Measurements from ENCODE around the gene POLR2L. TPM values are rescaled to one million over a fixed set of nuclear protein-coding genes. Genes with fewer than 3 reads are reported as not detected.

POLR2L gene
- total RNA-seq: 10 to 100 TPM; 74.6 to 79.4 TPM

GRCh38 chr11:842370-843002, at the start of gene POLR2L, which contains the start of gene TSPAN4:
Gene POLR2L, minus strand, starts transcription at chr11:842529. Its CDS starts 21 bp downstream, at chr11:842508.
Gene TSPAN4, plus strand, starts transcription at chr11:842852. Its CDS starts 7,453 bp downstream, at chr11:850305.
- intact Hi-C loops (cut with DNase I, micrococcal nuclease): loop anchor here (1.0 to 10.0 kb wide), 13 partner anchors 9 to 922 kb away; partner anchors contain the start of genes RPLP2 (in 2 of the 2), AP2A2 (in 1 of the 2), BRSK2 (in 1 of the 2) and CHID1 (in 1 of the 2)
- ChIA-PET CTCF (interaction anchor here (1.2 kb wide), 1 partner anchor 17 kb away, joined by 3 read pairs; no protein-coding TSS in a partner anchor), POLR2A (interaction anchor here (0.9 to 1.0 kb wide), 2 partner anchors 9 to 22 kb away, joined by 3 to 4 read pairs; no protein-coding TSS in a partner anchor)
- Mint-ChIP-seq H3K27ac (peak within 1 kb of the TSS; percentile 87), H3K27me3 (peaks cover 4% of the 10 kb centered on the region), H3K9me3 (ENCODE audit: low read depth) (no peaks in the 10 kb centered on the region), H3K4me1 (peaks cover 22% of the 10 kb centered on the region), H3K36me3 (ENCODE audit: low read depth) (peaks cover 7% of the 10 kb centered on the region), H3K4me3 (peak within 1 kb of the TSS; percentile 84)
- DNase-seq (peak; percentile 94), ATAC-seq (peak; percentile 80)

DNA sequence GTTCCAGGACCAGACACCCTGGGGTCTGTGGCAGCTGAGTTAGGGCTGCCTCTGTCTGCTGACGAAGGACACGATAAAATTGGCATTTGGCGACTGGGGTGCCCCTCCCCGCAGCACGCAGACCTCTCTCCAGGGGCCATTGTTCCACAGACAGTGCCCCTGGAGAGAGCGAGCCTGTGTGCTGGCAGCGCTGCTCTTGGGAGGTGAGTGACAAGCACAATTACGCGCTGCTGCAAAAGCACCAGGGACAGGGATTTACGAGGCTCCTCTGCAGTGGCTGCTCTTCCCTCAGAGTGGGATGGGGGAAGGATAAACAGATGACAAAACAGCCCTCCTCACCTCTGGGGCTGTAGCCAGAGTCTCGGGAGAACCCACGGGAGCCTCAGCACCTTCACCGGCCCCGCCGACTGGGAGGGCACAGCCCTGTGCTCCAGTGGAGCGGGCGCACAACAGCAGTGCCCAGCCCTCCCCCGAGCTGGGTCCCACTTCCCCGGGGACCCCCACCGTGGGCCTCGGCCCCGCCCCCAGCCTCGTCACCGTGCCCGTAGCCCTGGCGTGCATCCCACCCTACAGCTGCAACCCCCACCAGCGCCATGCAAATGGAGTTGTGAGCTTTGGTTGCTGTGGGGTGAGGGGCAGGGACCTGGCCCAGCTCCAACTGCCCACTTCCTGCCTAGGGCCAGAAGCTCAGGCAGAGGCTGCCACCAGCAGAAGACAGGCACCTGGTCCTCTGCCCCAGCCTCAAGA, 48.6 kb upstream of the POLR2L start:
- Mint-ChIP-seq H3K9me3 (ENCODE audit: low read depth) (no peaks in the 10 kb centered on the region), H3K36me3 (ENCODE audit: low read depth) (peaks cover 9% of the 10 kb centered on the region), H3K27ac (no peak overlapping the region), H3K4me3 (no peak overlapping the region), H3K4me1 (no peaks in the 10 kb centered on the region), H3K27me3 (no peaks in the 10 kb centered on the region)
- ChIA-PET POLR2A (no interaction called here), CTCF (no interaction called here)
- no peak for DNase-seq
- intact Hi-C loops (cut with DNase I, micrococcal nuclease): no loop called here
- ATAC-seq: no peak

GRCh38 chr11:889687-890475, 47.6 kb upstream of the POLR2L start:
- Mint-ChIP-seq H3K27me3 (no peaks in the 10 kb centered on the region), H3K9me3 (ENCODE audit: low read depth) (no peaks in the 10 kb centered on the region), H3K27ac (no peak overlapping the region), H3K4me1 (no peaks in the 10 kb centered on the region), H3K4me3 (no peak overlapping the region), H3K36me3 (ENCODE audit: low read depth) (peaks cover 9% of the 10 kb centered on the region)
- CTCF ChIA-PET: no interaction called here
- POLR2A ChIA-PET: no interaction called here
- ATAC-seq: no peak
- no peak for DNase-seq
- intact Hi-C loops (cut with DNase I, micrococcal nuclease): no loop called here

DNA sequence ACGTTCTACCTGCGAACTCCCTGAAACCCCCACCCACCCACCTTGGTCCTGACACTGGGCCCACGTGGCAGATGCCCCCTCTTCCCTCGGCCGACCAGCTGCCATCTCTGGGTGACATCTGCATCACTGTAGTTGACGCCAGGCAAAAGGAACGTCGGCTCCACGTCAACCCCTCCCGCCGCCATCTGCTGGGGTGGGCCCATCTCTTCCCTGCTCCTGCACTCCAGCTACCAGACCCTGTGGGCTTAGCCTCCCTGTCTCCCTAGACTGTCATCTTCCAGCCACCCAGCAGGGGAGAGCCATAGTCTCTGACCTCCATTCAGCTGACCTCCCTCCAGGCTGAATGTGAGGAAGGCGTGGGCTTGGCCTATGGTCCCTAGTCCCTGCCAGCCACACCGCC, 46.9 kb upstream of the POLR2L start:
- ATAC-seq (no peak), DNase-seq (no peak)
- Mint-ChIP-seq H3K36me3 (ENCODE audit: low read depth) (peaks cover 9% of the 10 kb centered on the region), H3K9me3 (ENCODE audit: low read depth) (no peaks in the 10 kb centered on the region), H3K27me3 (no peaks in the 10 kb centered on the region), H3K4me1 (no peaks in the 10 kb centered on the region), H3K27ac (no peak overlapping the region), H3K4me3 (no peak overlapping the region)
- POLR2A ChIA-PET: no interaction called here
- intact Hi-C loops (cut with DNase I, micrococcal nuclease): no loop called here
- CTCF ChIA-PET: no interaction called here

GRCh38 chr11:888310-889212, 46.2 kb upstream of the POLR2L start:
- DNase-seq (no peak), ATAC-seq (no peak)
- ChIA-PET POLR2A (interaction anchor here (0.6 kb wide), 1 partner anchor 101 kb away, joined by 3 read pairs; no protein-coding TSS in a partner anchor), CTCF (no interaction called here)
- Mint-ChIP-seq H3K4me3 (no peak overlapping the region), H3K9me3 (ENCODE audit: low read depth) (no peaks in the 10 kb centered on the region), H3K27me3 (no peaks in the 10 kb centered on the region), H3K36me3 (ENCODE audit: low read depth) (peaks cover 9% of the 10 kb centered on the region), H3K4me1 (no peaks in the 10 kb centered on the region), H3K27ac (no peak overlapping the region)
- intact Hi-C loops (cut with DNase I, micrococcal nuclease): no loop called here

DNA sequence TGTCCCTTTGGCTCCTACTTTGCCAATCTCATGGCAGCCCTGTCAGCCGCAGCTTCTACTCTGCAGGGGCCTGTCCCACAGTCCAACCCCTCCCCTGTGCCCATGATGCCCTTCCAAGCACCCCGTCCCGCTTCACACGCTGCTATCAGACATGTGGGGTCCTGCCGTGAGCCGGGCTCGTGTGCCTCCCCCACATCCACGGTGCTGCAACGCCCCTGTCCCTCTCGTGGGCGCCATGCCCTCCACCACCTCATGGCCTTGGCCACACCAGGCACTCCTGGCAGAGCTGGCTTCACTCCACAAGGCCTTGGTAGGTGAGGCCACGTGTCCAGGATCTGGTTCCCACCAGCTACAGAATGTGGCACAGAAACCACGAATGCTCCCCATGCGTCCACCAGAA, 45.3 kb upstream of the POLR2L start:
- H3K36me3 Mint-ChIP-seq (ENCODE audit: low read depth): peaks cover 15% of the 10 kb centered on the region
- POLR2A ChIA-PET: interaction anchor here (0.6 kb wide), 1 partner anchor 102 kb away, joined by 3 read pairs; no protein-coding TSS in a partner anchor
- no peak overlapping the region for H3K4me3 Mint-ChIP-seq
- no peak overlapping the region for H3K27ac Mint-ChIP-seq
- no peaks in the 10 kb centered on the region for H3K9me3 Mint-ChIP-seq (ENCODE audit: low read depth)
- CTCF ChIA-PET: no interaction called here
- ATAC-seq: no peak
- H3K4me1 Mint-ChIP-seq: no peaks in the 10 kb centered on the region
- intact Hi-C loops (cut with DNase I, micrococcal nuclease): no loop called here
- no peak for DNase-seq
- H3K27me3 Mint-ChIP-seq: no peaks in the 10 kb centered on the region

- POLR2A ChIA-PET: no interaction called here
- ATAC-seq (no peak), DNase-seq (no peak)
- Mint-ChIP-seq H3K27ac (no peak overlapping the region), H3K4me1 (no peaks in the 10 kb centered on the region), H3K36me3 (ENCODE audit: low read depth) (peaks cover 20% of the 10 kb centered on the region), H3K4me3 (no peak overlapping the region), H3K9me3 (ENCODE audit: low read depth) (no peaks in the 10 kb centered on the region), H3K27me3 (no peaks in the 10 kb centered on the region)
- intact Hi-C loops (cut with DNase I, micrococcal nuclease): no loop called here
- CTCF ChIA-PET: interaction anchor here (0.8 kb wide), 1 partner anchor 48 kb away, joined by 3 read pairs; no protein-coding TSS in a partner anchor
Measured at GRCh38 chr11:886568-886967, 44.2 kb upstream of the POLR2L start.

- ChIA-PET POLR2A (no interaction called here), CTCF (no interaction called here)
- Mint-ChIP-seq H3K36me3 (ENCODE audit: low read depth) (peaks cover 26% of the 10 kb centered on the region), H3K9me3 (ENCODE audit: low read depth) (no peaks in the 10 kb centered on the region), H3K4me1 (no peaks in the 10 kb centered on the region), H3K4me3 (no peak overlapping the region), H3K27me3 (no peaks in the 10 kb centered on the region), H3K27ac (no peak overlapping the region)
- ATAC-seq (no peak), DNase-seq (no peak)
- intact Hi-C loops (cut with DNase I, micrococcal nuclease): no loop called here
Measured at GRCh38 chr11:884578-885070, 42.3 kb upstream of the POLR2L start.

DNA sequence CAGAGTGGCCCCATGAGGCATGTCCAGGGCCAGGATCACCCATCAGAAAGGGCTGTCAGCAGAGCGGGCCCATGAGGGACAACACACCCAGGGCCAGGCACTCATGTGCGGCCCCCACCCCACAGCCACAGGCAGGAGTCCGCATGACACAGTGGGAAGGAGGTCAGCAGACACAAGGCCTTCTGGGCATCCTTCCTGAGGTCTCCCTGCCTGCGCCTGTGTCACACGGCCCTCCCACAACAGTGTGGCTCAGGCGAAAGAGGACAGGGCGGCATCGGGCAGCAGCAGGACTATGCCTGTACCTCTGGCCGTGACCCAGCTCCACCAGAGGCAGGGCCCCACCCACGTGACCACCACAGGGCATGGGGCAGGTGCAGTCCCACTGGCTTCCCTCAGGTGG, 41.2 kb upstream of the POLR2L start:
- Mint-ChIP-seq H3K27me3 (no peaks in the 10 kb centered on the region), H3K9me3 (ENCODE audit: low read depth) (no peaks in the 10 kb centered on the region), H3K4me1 (no peaks in the 10 kb centered on the region), H3K27ac (no peak overlapping the region), H3K36me3 (ENCODE audit: low read depth) (peaks cover 29% of the 10 kb centered on the region), H3K4me3 (no peak overlapping the region)
- CTCF ChIA-PET: no interaction called here
- POLR2A ChIA-PET: no interaction called here
- ATAC-seq: no peak
- intact Hi-C loops (cut with DNase I, micrococcal nuclease): no loop called here
- DNase-seq: no peak

GRCh38 chr11:882596-882995, 40.3 kb upstream of the POLR2L start:
- DNase-seq: no peak
- Mint-ChIP-seq H3K27me3 (no peaks in the 10 kb centered on the region), H3K4me1 (no peaks in the 10 kb centered on the region), H3K36me3 (ENCODE audit: low read depth) (peaks cover 32% of the 10 kb centered on the region), H3K9me3 (ENCODE audit: low read depth) (no peaks in the 10 kb centered on the region), H3K4me3 (no peak overlapping the region), H3K27ac (no peak overlapping the region)
- CTCF ChIA-PET: no interaction called here
- POLR2A ChIA-PET: no interaction called here
- ATAC-seq: no peak
- intact Hi-C loops (cut with DNase I, micrococcal nuclease): no loop called here

- Mint-ChIP-seq H3K4me3 (no peak overlapping the region), H3K27me3 (no peaks in the 10 kb centered on the region), H3K36me3 (ENCODE audit: low read depth) (peaks cover 33% of the 10 kb centered on the region), H3K9me3 (ENCODE audit: low read depth) (no peaks in the 10 kb centered on the region), H3K4me1 (no peaks in the 10 kb centered on the region), H3K27ac (no peak overlapping the region)
- CTCF ChIA-PET: interaction anchor here (0.5 kb wide), 1 partner anchor 127 kb away, joined by 3 read pairs; no protein-coding TSS in a partner anchor
- DNase-seq (no peak), ATAC-seq (no peak)
- POLR2A ChIA-PET: no interaction called here
- intact Hi-C loops (cut with DNase I, micrococcal nuclease): no loop called here
Measured at GRCh38 chr11:880447-880846, 38.1 kb upstream of the POLR2L start.
